DND-41 (cell line): ENCODE measurements around the gene KRT80.

Source experiments
- ATAC-seq: fragments of 200-7000 bp; cut with Tn5 transposase; 3 replicates; pipeline ENCODE4 v1.9.1; 2021; ENCODE audit warnings: low read depth; ENCODE audit not compliant: insufficient read depth
- DNase-seq: peaks from one replicate; pipeline ENCODE4 v3.0.0-alpha.2; 2020
- H2AFZ ChIP-seq: 2 replicates; pipeline ENCODE4 v1.6.0; 2012; ENCODE audit warnings: low read depth, low read length
- H3K27ac ChIP-seq: 2 replicates; pipeline ENCODE4 v1.5.1; 2012; ENCODE audit warnings: low read length, inconsistent platforms
- H3K27me3 ChIP-seq: fragments of 200-600 bp; sonication (generic); 2 replicates; pipeline ENCODE4 v1.6.0; 2012; ENCODE audit warnings: low read length, mild to moderate bottlenecking, inconsistent platforms; ENCODE audit not compliant: insufficient read depth, poor library complexity
- H3K36me3 ChIP-seq: 2 replicates; pipeline ENCODE4 v1.5.1; 2012; ENCODE audit warnings: low read length, inconsistent platforms; ENCODE audit not compliant: insufficient read depth
- H3K4me1 ChIP-seq: 2 replicates; pipeline ENCODE4 v1.5.1; 2012; ENCODE audit warnings: mild to moderate bottlenecking, low read length; ENCODE audit not compliant: insufficient read depth
- H3K4me2 ChIP-seq: 2 replicates; pipeline ENCODE4 v1.6.0; 2012; ENCODE audit warnings: mild to moderate bottlenecking, moderate library complexity, low read length, inconsistent platforms; ENCODE audit not compliant: insufficient read depth
- H3K4me3 ChIP-seq, 2 experiments: fragments of 200-600 bp in 1 of 2; shearing (Covaris generic) in 1 of 2; 2 replicates each; pipeline ENCODE4 v1.5.1; 2012 to 2016; ENCODE audit warnings: inconsistent platforms in 2 of 2, low read length in 2 of 2, mild to moderate bottlenecking in 2 of 2, low read depth in 1 of 2, moderate library complexity in 1 of 2
- H3K79me2 ChIP-seq: 2 replicates; pipeline ENCODE4 v1.6.0; 2012; ENCODE audit warnings: low read length, inconsistent platforms; ENCODE audit not compliant: insufficient read depth
- H3K9ac ChIP-seq: 2 replicates; pipeline ENCODE4 v1.6.0; 2012; ENCODE audit warnings: low read depth, mild to moderate bottlenecking, inconsistent platforms, low read length, moderate library complexity
- H3K9me3 ChIP-seq: 2 replicates; pipeline ENCODE4 v1.5.1; 2012; ENCODE audit warnings: low read length, moderate library complexity, mild to moderate bottlenecking, inconsistent platforms; ENCODE audit not compliant: insufficient read depth, severe bottlenecking
- H4K20me1 ChIP-seq: 2 replicates; pipeline ENCODE4 v1.6.0; 2012; ENCODE audit warnings: low read length; ENCODE audit not compliant: insufficient read depth
- CTCF ChIP-seq: IDR thresholded peaks from 2 replicates; pipeline ENCODE4 v1.5.1; 2012; ENCODE audit warnings: borderline replicate concordance, low read length, moderate library complexity, mild to moderate bottlenecking; ENCODE audit not compliant: poor library complexity, severe bottlenecking; ENCODE audit errors: extremely low read depth
- EZH2 ChIP-seq: IDR thresholded peaks from 3 replicates; pipeline ENCODE4 v1.6.1; 2012; ENCODE audit warnings: borderline replicate concordance, low read depth, mild to moderate bottlenecking, moderate library complexity, low read length, inconsistent platforms; ENCODE audit not compliant: severe bottlenecking

KRT80 gene

GRCh38 chr12:52190860-52191729, 719 bp downstream of the KRT80 start:
- Histone ChIP-seq H3K9ac (no peak overlapping the region), H3K4me2 (no peak overlapping the region), H3K27ac (no peak overlapping the region), H3K79me2 (no peaks in the 10 kb centered on the region), H2AFZ (no peak overlapping the region), H3K4me1 (no peaks in the 10 kb centered on the region), H3K27me3 (peaks cover 16% of the 10 kb centered on the region), H3K4me3 (no peak overlapping the region), H3K36me3 (no peaks in the 10 kb centered on the region), H3K9me3 (no peaks in the 10 kb centered on the region), H4K20me1 (peaks cover 18% of the 10 kb centered on the region)
- ATAC-seq = no peak
- TF ChIP-seq CTCF (no peak), EZH2 (no peak)
- DNase-seq = no peak

- no peak overlapping the region for H3K4me2 ChIP-seq
- DNase-seq (no peak), ATAC-seq (no peak)
- H3K4me3 ChIP-seq = no peak overlapping the region
- no peak for TF ChIP-seq CTCF
- no peak for TF ChIP-seq EZH2
- no peak overlapping the region for H2AFZ ChIP-seq
- peaks cover 18% of the 10 kb centered on the region for H4K20me1 ChIP-seq
- H3K79me2 ChIP-seq = no peaks in the 10 kb centered on the region
- no peak overlapping the region for H3K9ac ChIP-seq
- H3K36me3 ChIP-seq = no peaks in the 10 kb centered on the region
- H3K27ac ChIP-seq = no peak overlapping the region
- no peaks in the 10 kb centered on the region for H3K9me3 ChIP-seq
- H3K27me3 ChIP-seq = peaks cover 16% of the 10 kb centered on the region
- H3K4me1 ChIP-seq = no peaks in the 10 kb centered on the region
These were observed 2.2 kb downstream of the KRT80 start for GRCh38 chr12:52189376-52190174.

- Histone ChIP-seq H3K9ac (no peak overlapping the region), H3K9me3 (no peaks in the 10 kb centered on the region), H3K79me2 (no peaks in the 10 kb centered on the region), H3K36me3 (no peaks in the 10 kb centered on the region), H2AFZ (no peak overlapping the region), H3K27me3 (peaks cover 16% of the 10 kb centered on the region), H3K4me1 (no peaks in the 10 kb centered on the region), H3K4me3 (no peak overlapping the region), H3K27ac (no peak overlapping the region), H4K20me1 (peaks cover 18% of the 10 kb centered on the region), H3K4me2 (no peak overlapping the region)
- TF ChIP-seq CTCF (no peak), EZH2 (no peak)
- no peak for DNase-seq
- no peak for ATAC-seq
These were observed 3.2 kb downstream of the KRT80 start for GRCh38 chr12:52188658-52189057.
